B cell (primary cell): ENCODE data around the gene KCNA3. TPM values are rescaled to one million over a fixed set of nuclear protein-coding genes. Genes with fewer than 3 reads are reported as not detected.

Experiments used
- ATAC-seq: fragments of 200-7000 bp; cut with Tn5 transposase; one replicate; pipeline ENCODE4 v1.10.0; 2021; ENCODE audit warnings: low read depth, mild to moderate bottlenecking, moderate number of reproducible peaks, moderate library complexity
- CTCF ChIA-PET: fragments of 350-600 bp; sonication (Branson Sonifier 250); formaldehyde crosslinking; loops from one replicate; lab custom pipeline; 2021; ENCODE audit warnings: antibody characterized with exemption, inconsistent platforms; lab: Charles Lee
- POLR2A ChIA-PET: fragments of 350-600 bp; sonication (Branson Sonifier 250); formaldehyde crosslinking; loops from one replicate; lab custom pipeline; 2021; ENCODE audit warnings: antibody characterized with exemption; lab: Charles Lee
- DNase-seq: peaks from one replicate; pipeline ENCODE4 v3.0.0; 2013
- H2AFZ ChIP-seq: 2 replicates; pipeline ENCODE4 v1.6.1; 2012; ENCODE audit warnings: mild to moderate bottlenecking, low read depth, low read length; ENCODE audit not compliant: insufficient read depth, poor library complexity, severe bottlenecking
- H3K27ac ChIP-seq, 2 donors: 1 replicate in 1 of 2; 2 replicates in 1 of 2; pipeline ENCODE4 v1.5.1; 2012 to 2013; ENCODE audit warnings: low read length in 2 of 2, mild to moderate bottlenecking in 2 of 2, moderate library complexity in 1 of 2
- H3K27me3 ChIP-seq, 4 experiments: fragments of 200-600 bp in 1 of 4; sonication (generic) in 1 of 4; replicated peaks in 1 of 4; 1 replicate in 2 of 4; 2 replicates in 2 of 4; pipeline versions ENCODE4 v1.6.1 to v1.7.0; 2013 to 2016; ENCODE audit warnings: low read length in 3 of 4, mild to moderate bottlenecking in 2 of 4, mixed read lengths in 1 of 4, moderate library complexity in 1 of 4; ENCODE audit not compliant: insufficient read depth in 4 of 4, control insufficient read depth in 3 of 4; ENCODE audit errors: control extremely low read depth in 1 of 4
- H3K36me3 ChIP-seq, 2 experiments: replicated peaks in 1 of 2; 1 replicate in 1 of 2; 2 replicates in 1 of 2; pipeline versions ENCODE4 v1.6.1 to v1.7.1; 2013; ENCODE audit warnings: low read length in 1 of 2; ENCODE audit not compliant: insufficient read depth in 2 of 2, control insufficient read depth in 1 of 2; ENCODE audit errors: control extremely low read depth in 1 of 2, extremely low read depth in 1 of 2
- H3K4me1 ChIP-seq, 2 donors: fragments of 200-600 bp in 1 of 2; sonication (generic) in 1 of 2; 1 replicate in 1 of 2; 2 replicates in 1 of 2; pipeline versions ENCODE4 v1.5.1 to v1.6.1; 2013 to 2017; ENCODE audit warnings: low read length in 2 of 2; ENCODE audit not compliant: control insufficient read depth in 2 of 2, insufficient read depth in 2 of 2
- H3K4me2 ChIP-seq: replicated peaks from 2 replicates; pipeline ENCODE3; 2012; ENCODE audit warnings: mild to moderate bottlenecking, low read depth, low read length; ENCODE audit not compliant: poor library complexity, severe bottlenecking
- H3K4me3 ChIP-seq, 5 experiments: fragments of 200-600 bp in 1 of 5; sonication (generic) in 1 of 5; 1 replicate in 3 of 5; 2 replicates in 2 of 5; pipeline versions ENCODE4 v1.5.1 to v1.7.0; 2011 to 2016; ENCODE audit warnings: low read length in 4 of 5, mild to moderate bottlenecking in 4 of 5, low read depth in 2 of 5, control low read depth in 1 of 5, moderate library complexity in 1 of 5; ENCODE audit not compliant: insufficient read depth in 1 of 5; ENCODE audit errors: control extremely low read depth in 1 of 5, extremely low read depth in 1 of 5
- H3K79me2 ChIP-seq: fragments of 200-600 bp; sonication (generic); one replicate; pipeline ENCODE4 v1.6.0; 2016; ENCODE audit warnings: low read length; ENCODE audit not compliant: control insufficient read depth, insufficient read depth
- H3K9ac ChIP-seq: fragments of 200-600 bp; sonication (generic); 2 replicates; pipeline ENCODE4 v1.6.1; 2017; ENCODE audit warnings: mild to moderate bottlenecking, low read length, moderate library complexity
- H3K9me3 ChIP-seq, 3 donors: one replicate each; pipeline versions ENCODE4 v1.6.1 to v1.7.1; 2013; ENCODE audit warnings: low read length in 2 of 3; ENCODE audit not compliant: control insufficient read depth in 2 of 3, insufficient read depth in 1 of 3; ENCODE audit errors: control extremely low read depth in 1 of 3
- H4K20me1 ChIP-seq: 2 replicates; pipeline ENCODE4 v1.6.0; 2012; ENCODE audit warnings: mild to moderate bottlenecking, low read length; ENCODE audit not compliant: insufficient read depth, control insufficient read depth, poor library complexity, severe bottlenecking
- H3K27ac Mint-ChIP-seq: one replicate; pipeline ENCODE4 v1.8.0; 2021; ENCODE audit warnings: mixed read lengths
- H3K27me3 Mint-ChIP-seq: one replicate; pipeline ENCODE4 v1.8.0; 2021; ENCODE audit warnings: mixed read lengths
- H3K4me1 Mint-ChIP-seq: one replicate; pipeline ENCODE4 v1.8.0; 2021; ENCODE audit warnings: mixed read lengths
- H3K4me3 Mint-ChIP-seq: one replicate; pipeline ENCODE4 v1.8.0; 2021; ENCODE audit warnings: mixed read lengths
- H3K9me3 Mint-ChIP-seq: one replicate; pipeline ENCODE4 v1.8.0; 2022; ENCODE audit warnings: mixed read lengths; ENCODE audit not compliant: insufficient read depth
- CTCF ChIP-seq: fragments of 200-600 bp; IDR thresholded peaks from one replicate; pipeline ENCODE4 v1.8.0; 2022; ENCODE audit warnings: antibody characterized with exemption, mild to moderate bottlenecking
- EZH2 ChIP-seq: IDR thresholded peaks from 2 replicates; pipeline ENCODE4 v1.6.1; 2012; ENCODE audit warnings: borderline replicate concordance, low read depth, mild to moderate bottlenecking, moderate library complexity, low read length; ENCODE audit not compliant: insufficient read depth, poor library complexity, severe bottlenecking
- WGBS: methylation state at CpG from one replicate; pipeline ENCODE4 v1.1.5; 2013; ENCODE audit warnings: missing lambda C conversion rate; ENCODE audit not compliant: insufficient coverage; 5-methylcytosine and 5-hydroxymethylcytosine counted together
- intact Hi-C: fragments of 100-400 bp; cut with micrococcal nuclease; formaldehyde crosslinking; loops from one replicate; pipeline ENCODE4 v1.10.0; 2022
- polyA plus RNA-seq: library from polyadenylated mRNA; depleted of rRNA; stranded (reverse); fragments of >200 nt; gene quantifications from 2 replicates; pipeline ENCODE4 v1.2.3, GENCODE V29; 2012
- total RNA-seq, 2 donors: library from RNA; stranded (reverse); fragments of 120-200 nt in 1 of 2; gene quantifications; 1 replicate in 1 of 2; 2 replicates in 1 of 2; pipeline versions ENCODE4 v1.2.3 to v1.2.4, GENCODE V29; 2013 to 2022

KCNA3 gene
- total and polyA plus RNA-seq, 2 donors (not counting 1 experiment from before 2014, with no cell fraction given) = 17.5 to 60.0 TPM

- Histone ChIP-seq H3K4me2 (no peak overlapping the region), H3K36me3 (no peaks in the 10 kb centered on the region), H3K9me3 (no peaks in the 10 kb centered on the region), H3K9ac (no peak overlapping the region), H3K79me2 (no peaks in the 10 kb centered on the region), H3K27ac (no peak overlapping the region), H2AFZ (no peak overlapping the region), H3K4me3 (no peak overlapping the region), H3K27me3 (no peaks in the 10 kb centered on the region), H3K4me1 (no peaks in the 10 kb centered on the region), H4K20me1 (no peaks in the 10 kb centered on the region)
- DNase-seq = no peak
- H3K27ac Mint-ChIP-seq = no peak overlapping the region
- no peaks in the 10 kb centered on the region for H3K4me1 Mint-ChIP-seq
- intact Hi-C loops = no loop called here
- TF ChIP-seq CTCF (no peak), EZH2 (no peak)
- no peaks in the 10 kb centered on the region for H3K9me3 Mint-ChIP-seq
- ChIA-PET POLR2A (no interaction called here), CTCF (no interaction called here)
- peaks cover 5% of the 10 kb centered on the region for H3K27me3 Mint-ChIP-seq
- 60% methylated on average over 1 of the region's 6 CpGs for WGBS
- ATAC-seq = no peak
- H3K4me3 Mint-ChIP-seq = no peak overlapping the region
Observed at GRCh38 chr1:110717179-110717578, 42.4 kb upstream of the KCNA3 start.

- ChIA-PET CTCF (interaction anchor here (1.3 kb wide), 1 partner anchor 10 kb away, joined by 5 read pairs; no protein-coding TSS in a partner anchor), POLR2A (no interaction called here)
- peaks cover 5% of the 10 kb centered on the region for H3K27me3 Mint-ChIP-seq
- Histone ChIP-seq H3K9me3 (no peaks in the 10 kb centered on the region), H3K4me1 (no peaks in the 10 kb centered on the region), H3K79me2 (no peaks in the 10 kb centered on the region), H3K27ac (no peak overlapping the region), H3K27me3 (no peaks in the 10 kb centered on the region), H2AFZ (no peak overlapping the region), H3K4me3 (no peak overlapping the region), H3K9ac (no peak overlapping the region), H3K36me3 (no peaks in the 10 kb centered on the region), H3K4me2 (no peak overlapping the region), H4K20me1 (no peaks in the 10 kb centered on the region)
- H3K4me1 Mint-ChIP-seq = peaks cover 2% of the 10 kb centered on the region
- ATAC-seq (no peak), DNase-seq (no peak)
- H3K4me3 Mint-ChIP-seq = no peak overlapping the region
- no peak overlapping the region for H3K27ac Mint-ChIP-seq
- TF ChIP-seq CTCF (no peak), EZH2 (no peak)
- no peaks in the 10 kb centered on the region for H3K9me3 Mint-ChIP-seq
- intact Hi-C loops = no loop called here
- WGBS = 70% methylated on average over 2 of the region's 3 CpGs
Observed at GRCh38 chr1:110714374-110714995, 39.7 kb upstream of the KCNA3 start.
